Measurements from ENCODE around the gene CALML6. TPM values are rescaled to one million over a fixed set of nuclear protein-coding genes. Genes with fewer than 3 reads are reported as not detected.

Gene CALML6
- total and polyA plus RNA-seq, 2 of the 8 experiments (the other 6 are each of a cell fraction or from before 2014, with no cell fraction given), result 0.54 to 1.3 TPM

- no peaks in the 10 kb centered on the region for H3K27me3 ChIP-seq (replicated peaks in 1 of 4; ENCODE audit: control insufficient read depth in 3 of 4, extremely low read depth in 1 of 4, insufficient read depth in 3 of 4, low read length in 3 of 4)
- no peak overlapping the region for H2BK5ac ChIP-seq (ENCODE audit: low read depth, low read length)
- H3K36me3 ChIP-seq (ENCODE audit: control insufficient read depth in 2 of 4, insufficient read depth in 4 of 4, low read length in 3 of 4), result no peaks in the 10 kb centered on the region; a peak in 1 of 8 replicates
- H3K79me2 ChIP-seq (ENCODE audit: control insufficient read depth in 1 of 2, insufficient read depth in 2 of 2, low read length in 2 of 2), result no peaks in the 10 kb centered on the region
- no peak overlapping the region for H3K56ac ChIP-seq (replicated peaks; ENCODE audit: insufficient read length, low read depth, low read length)
- H3K9ac ChIP-seq (replicated peaks in 1 of 4; ENCODE audit: extremely low read depth in 1 of 4, low read depth in 3 of 4, low read length in 3 of 4), result no peak overlapping the region
- no peak overlapping the region for H2BK15ac ChIP-seq (ENCODE audit: low read length)
- H2BK12ac ChIP-seq (ENCODE audit: low read depth, low read length), result no peak overlapping the region
- ChIA-PET POLR2A (ENCODE audit: partially characterized antibody) (interaction anchor here (1.0 kb wide), 1 partner anchor 19 kb away, joined by 3 read pairs; no protein-coding TSS in a partner anchor), CTCF (ENCODE audit: partially characterized antibody) (interaction anchor here (5.3 to 9.3 kb wide), 2 partner anchors 11 to 94 kb away, joined by 29 to 145 read pairs; no protein-coding TSS in a partner anchor)
- H4K91ac ChIP-seq (replicated peaks; ENCODE audit: insufficient read length, low read length), result no peak overlapping the region
- H4K8ac ChIP-seq (ENCODE audit: extremely low read depth, insufficient read depth, low read length), result no peak overlapping the region
- H3K4me2 ChIP-seq (ENCODE audit: insufficient read depth in 1 of 2, low read depth in 2 of 2, low read length in 2 of 2), result no peak overlapping the region
- peaks cover 0 to 2% (median 0%) of the 10 kb centered on the region in 4 experiments; a peak in 2 of 7 replicates for H3K4me1 ChIP-seq (replicated peaks in 1 of 4; ENCODE audit: control insufficient read depth in 3 of 4, insufficient read depth in 4 of 4, low read length in 3 of 4)
- H3K14ac ChIP-seq (ENCODE audit: insufficient read length), result no peak overlapping the region
- no peak overlapping the region for H4K5ac ChIP-seq (ENCODE audit: insufficient read length, low read depth, low read length)
- no peak overlapping the region for H3K18ac ChIP-seq (ENCODE audit: extremely low read depth, low read length)
- H2BK20ac ChIP-seq (ENCODE audit: low read length), result no peak overlapping the region
- no peak overlapping the region for H3K23ac ChIP-seq (ENCODE audit: insufficient read length)
- H2AFZ ChIP-seq (ENCODE audit: low read length), result no peak overlapping the region
- H4K20me1 ChIP-seq (replicated peaks in 1 of 2; ENCODE audit: control insufficient read depth in 1 of 2, insufficient read depth in 2 of 2, low read length in 2 of 2), result no peaks in the 10 kb centered on the region
- no peak overlapping the region for H3K4ac ChIP-seq (replicated peaks; ENCODE audit: insufficient read length, low read depth, low read length)
- H3K23me2 ChIP-seq (ENCODE audit: low read depth, low read length), result peaks cover 3% of the 10 kb centered on the region; the same call in 1 of the 2 replicates
- no peak overlapping the region for H2BK120ac ChIP-seq (replicated peaks; ENCODE audit: low read depth, low read length)
- H2AK5ac ChIP-seq (ENCODE audit: low read depth, low read length), result no peak overlapping the region
- WGBS, 2 experiments (ENCODE audit: extremely low coverage in 1 of 2, insufficient coverage in 1 of 2, insufficient read length in 1 of 2, insufficient replicate concordance in 2 of 2, low coverage in 1 of 2, low lambda C conversion rate in 2 of 2, missing lambda C conversion rate in 1 of 2), result no CpG with 5 or more reads among the region's 1 CpG
- no peaks in the 10 kb centered on the region for H3K79me1 ChIP-seq (ENCODE audit: low read depth, low read length)
- TF ChIP-seq BCL11A (IDR thresholded peaks at IDR 0.05; ENCODE audit: low read depth in 2 of 2, low read length in 2 of 2), result no peak
- TF ChIP-seq POU5F1 (IDR thresholded peaks at IDR 0.05; ENCODE audit: low read depth, low read length), result no peak
- no peak for TF ChIP-seq RBBP5 (IDR thresholded peaks at IDR 0.05; ENCODE audit: borderline replicate concordance, low read depth, low read length)
- no peak for TF ChIP-seq SP4 (IDR thresholded peaks at IDR 0.05; ENCODE audit: low read length)
- TF ChIP-seq CREB1 (IDR thresholded peaks at IDR 0.05), result no peak
- H3K9me3 ChIP-seq (ENCODE audit: insufficient read depth in 2 of 2, low read depth in 1 of 2, low read length in 1 of 2), result no peaks in the 10 kb centered on the region
- FAIRE-seq (no peak), DNase-seq (ENCODE audit: low read depth in 1 of 2, low spot score in 2 of 2) (no peak)
- H3K4me3 ChIP-seq (ENCODE audit: extremely low read depth in 1 of 4, insufficient read depth in 2 of 4, low read depth in 3 of 4, low read length in 4 of 4), result no peak overlapping the region
- H3K27ac ChIP-seq (ENCODE audit: low read depth, low read length), result no peak overlapping the region
Measured at GRCh38 chr1:1948783-1949182, 33.7 kb downstream of the CALML6 start.
